SK-N-MC (cell line): ENCODE data around the gene CEP72.

Source experiments
- EZH2 ChIP-seq: fragments of 200-600 bp; sonication (generic); IDR thresholded peaks from one replicate; pipeline ENCODE4 v1.6.1; 2017; ENCODE audit warnings: antibody characterized with exemption
- FOXP2 ChIP-seq: optimal IDR thresholded peaks from 2 replicates; pipeline ENCODE3; 2011; ENCODE audit warnings: mild to moderate bottlenecking, moderate library complexity; ENCODE audit not compliant: insufficient read depth; ENCODE audit errors: extremely low read length, control extremely low read depth
- POLR2AphosphoS5 ChIP-seq: IDR thresholded peaks from 2 replicates; pipeline ENCODE4 v1.6.1; 2012; ENCODE audit warnings: mild to moderate bottlenecking, low read depth, low read length, borderline replicate concordance

- TF ChIP-seq POLR2AphosphoS5 = no peak
- no peak for TF ChIP-seq EZH2
- no peak for TF ChIP-seq FOXP2
These were observed 65.3 kb downstream of the CEP72 start for GRCh38 chr5:677131-678101.
